ENCODE results near the gene CDC42BPA. TPM values are rescaled to one million over a fixed set of nuclear protein-coding genes. Genes with fewer than 3 reads are reported as not detected.

Gene CDC42BPA
- total RNA-seq, 1 experiment from 2014 or later = 30.1 TPM

DNA sequence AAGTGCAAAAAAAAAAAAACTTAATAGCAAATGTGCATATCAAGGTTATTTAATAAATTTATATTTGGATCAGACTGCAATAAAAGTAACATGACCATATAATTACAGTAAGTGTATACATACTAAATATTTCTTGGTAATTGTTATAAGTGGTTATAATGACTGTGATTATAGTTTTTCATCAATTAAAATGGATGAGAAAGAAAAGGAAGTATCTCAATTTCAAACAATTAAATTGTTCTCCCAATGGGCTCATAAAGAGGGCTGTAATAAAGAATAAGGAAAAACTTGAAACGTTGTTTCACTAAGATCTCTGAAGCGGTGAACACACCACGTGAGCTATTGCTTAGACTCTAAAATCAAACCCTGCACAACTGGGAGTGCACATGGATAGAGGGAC is 104.1 kb downstream of the CDC42BPA start:
- H3K4me2 ChIP-seq (ENCODE audit: insufficient read depth, insufficient read length, low read length) = no peak overlapping the region
- H3K56ac ChIP-seq (ENCODE audit: insufficient read length, low read depth, low read length) = no peak overlapping the region
- H3K79me2 ChIP-seq (ENCODE audit: insufficient read depth, low read length) = no peaks in the 10 kb centered on the region
- H3K9ac ChIP-seq (ENCODE audit: extremely low read depth, insufficient read length, low read length) = no peak overlapping the region
- no peaks in the 10 kb centered on the region for H3K4me1 Mint-ChIP-seq
- no peak overlapping the region for H2BK15ac ChIP-seq (ENCODE audit: low read depth, low read length)
- H3K27me3 ChIP-seq (ENCODE audit: insufficient read depth, low read length) = no peaks in the 10 kb centered on the region
- H3K9me3 Mint-ChIP-seq = peaks cover 0 to 2% of the 10 kb centered on the region in 2 experiments; a peak in 1 of 5 replicates
- H3K27ac ChIP-seq (ENCODE audit: insufficient read length, low read depth, low read length) = no peak overlapping the region
- H3K23me2 ChIP-seq (ENCODE audit: insufficient read length, low read depth, low read length, poor library complexity, severe bottlenecking) = no peaks in the 10 kb centered on the region
- no peak overlapping the region for H3K14ac ChIP-seq (ENCODE audit: insufficient read depth, low read length)
- no peak for DNase-seq
- no peak overlapping the region for H3K4me3 Mint-ChIP-seq
- no peak overlapping the region for H3K18ac ChIP-seq (ENCODE audit: insufficient read length, low read depth, low read length)
- no peak overlapping the region for H4K91ac ChIP-seq (ENCODE audit: insufficient read length, low read depth, low read length)
- no peak overlapping the region for H4K5ac ChIP-seq (ENCODE audit: insufficient read length, low read depth, low read length)
- H4K8ac ChIP-seq (replicated peaks; ENCODE audit: insufficient read length, low read depth, low read length) = no peak overlapping the region
- no peak overlapping the region for H2AFZ ChIP-seq (ENCODE audit: low read length)
- no peak overlapping the region for H3K4ac ChIP-seq (ENCODE audit: low read depth, low read length)
- no peaks in the 10 kb centered on the region for H3K9me3 ChIP-seq (ENCODE audit: control insufficient read depth, low read depth, low read length)
- H2BK120ac ChIP-seq (ENCODE audit: low read depth, low read length, poor library complexity, severe bottlenecking) = no peak overlapping the region
- no peaks in the 10 kb centered on the region for H3K79me1 ChIP-seq (ENCODE audit: insufficient read depth, low read depth, low read length, poor library complexity, severe bottlenecking)
- peaks cover 7 to 16% (median 9%) of the 10 kb centered on the region in 3 experiments for H3K36me3 Mint-ChIP-seq (ENCODE audit: insufficient read depth in 1 of 3, low read depth in 3 of 3)
- no peaks in the 10 kb centered on the region for H4K20me1 ChIP-seq (ENCODE audit: control insufficient read depth, insufficient read depth, insufficient read length)
- no peak overlapping the region for H3K27ac Mint-ChIP-seq
- H3K27me3 Mint-ChIP-seq (ENCODE audit: low read depth) = no peaks in the 10 kb centered on the region
- no peak overlapping the region for H2AK5ac ChIP-seq (ENCODE audit: insufficient read length, low read length)
- no peak overlapping the region for H2BK20ac ChIP-seq (ENCODE audit: low read depth, low read length, poor library complexity, severe bottlenecking)
- TF ChIP-seq, protein P1, sequence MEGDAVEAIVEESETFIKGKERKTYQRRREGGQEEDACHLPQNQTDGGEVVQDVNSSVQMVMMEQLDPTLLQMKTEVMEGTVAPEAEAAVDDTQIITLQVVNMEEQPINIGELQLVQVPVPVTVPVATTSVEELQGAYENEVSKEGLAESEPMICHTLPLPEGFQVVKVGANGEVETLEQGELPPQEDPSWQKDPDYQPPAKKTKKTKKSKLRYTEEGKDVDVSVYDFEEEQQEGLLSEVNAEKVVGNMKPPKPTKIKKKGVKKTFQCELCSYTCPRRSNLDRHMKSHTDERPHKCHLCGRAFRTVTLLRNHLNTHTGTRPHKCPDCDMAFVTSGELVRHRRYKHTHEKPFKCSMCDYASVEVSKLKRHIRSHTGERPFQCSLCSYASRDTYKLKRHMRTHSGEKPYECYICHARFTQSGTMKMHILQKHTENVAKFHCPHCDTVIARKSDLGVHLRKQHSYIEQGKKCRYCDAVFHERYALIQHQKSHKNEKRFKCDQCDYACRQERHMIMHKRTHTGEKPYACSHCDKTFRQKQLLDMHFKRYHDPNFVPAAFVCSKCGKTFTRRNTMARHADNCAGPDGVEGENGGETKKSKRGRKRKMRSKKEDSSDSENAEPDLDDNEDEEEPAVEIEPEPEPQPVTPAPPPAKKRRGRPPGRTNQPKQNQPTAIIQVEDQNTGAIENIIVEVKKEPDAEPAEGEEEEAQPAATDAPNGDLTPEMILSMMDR (conservative IDR thresholded peaks at IDR 0.05) = no peak
- H3T11ph ChIP-seq (ENCODE audit: low read length) = no peak overlapping the region
- no peak overlapping the region for H2BK12ac ChIP-seq (ENCODE audit: insufficient read length, low read depth, low read length)
- no peak overlapping the region for H2BK5ac ChIP-seq (ENCODE audit: insufficient read length, low read length)
- no peak overlapping the region for H3K23ac ChIP-seq (ENCODE audit: insufficient read length, low read depth, low read length)
- WGBS (ENCODE audit: extremely low coverage, insufficient read length, low lambda C conversion rate) = no CpG with 5 or more reads among the region's 3 CpGs
- no peaks in the 10 kb centered on the region for H3K4me1 ChIP-seq (ENCODE audit: insufficient read depth, low read length)

All from H9 (cell line).